Hepatocyte (in vitro differentiated cells): Measurements from ENCODE around the gene CHSY1.

ENCODE experiments used
- EZH2phosphoT487 ChIP-seq: fragments of 200-600 bp; sonication (generic); IDR thresholded peaks from one replicate; pipeline ENCODE4 v1.6.1; 2018; ENCODE audit warnings: antibody characterized with exemption, mild to moderate bottlenecking, low read depth, moderate library complexity; ENCODE audit not compliant: unreplicated experiment, severe bottlenecking
- TF ChIP-seq, protein P1 (sequence below): fragments of 200-600 bp; sonication (generic); IDR thresholded peaks from 2 replicates; pipeline ENCODE4 v1.5.1; 2016; ENCODE audit warnings: antibody characterized with exemption, mild to moderate bottlenecking; ENCODE audit not compliant: poor library complexity

GRCh38 chr15:101149864-101150722 is 101.8 kb downstream of the CHSY1 start:
- TF ChIP-seq, protein P1, sequence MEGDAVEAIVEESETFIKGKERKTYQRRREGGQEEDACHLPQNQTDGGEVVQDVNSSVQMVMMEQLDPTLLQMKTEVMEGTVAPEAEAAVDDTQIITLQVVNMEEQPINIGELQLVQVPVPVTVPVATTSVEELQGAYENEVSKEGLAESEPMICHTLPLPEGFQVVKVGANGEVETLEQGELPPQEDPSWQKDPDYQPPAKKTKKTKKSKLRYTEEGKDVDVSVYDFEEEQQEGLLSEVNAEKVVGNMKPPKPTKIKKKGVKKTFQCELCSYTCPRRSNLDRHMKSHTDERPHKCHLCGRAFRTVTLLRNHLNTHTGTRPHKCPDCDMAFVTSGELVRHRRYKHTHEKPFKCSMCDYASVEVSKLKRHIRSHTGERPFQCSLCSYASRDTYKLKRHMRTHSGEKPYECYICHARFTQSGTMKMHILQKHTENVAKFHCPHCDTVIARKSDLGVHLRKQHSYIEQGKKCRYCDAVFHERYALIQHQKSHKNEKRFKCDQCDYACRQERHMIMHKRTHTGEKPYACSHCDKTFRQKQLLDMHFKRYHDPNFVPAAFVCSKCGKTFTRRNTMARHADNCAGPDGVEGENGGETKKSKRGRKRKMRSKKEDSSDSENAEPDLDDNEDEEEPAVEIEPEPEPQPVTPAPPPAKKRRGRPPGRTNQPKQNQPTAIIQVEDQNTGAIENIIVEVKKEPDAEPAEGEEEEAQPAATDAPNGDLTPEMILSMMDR, result no peak
- no peak for TF ChIP-seq EZH2phosphoT487
